Glutamatergic neuron (in vitro differentiated cells): ENCODE measurements around the gene MRPS9. TPM values are rescaled to one million over a fixed set of nuclear protein-coding genes. Genes with fewer than 3 reads are reported as not detected.

ENCODE experiments used
- DNase-seq: peaks from one replicate; pipeline ENCODE4 v3.0.0; 2022
- H3K27ac Mint-ChIP-seq: one replicate; pipeline ENCODE4 v1.8.0; 2020; ENCODE audit warnings: mild to moderate bottlenecking, mixed read lengths, inconsistent platforms; ENCODE audit not compliant: unreplicated experiment
- H3K27me3 Mint-ChIP-seq: one replicate; pipeline ENCODE4 v1.8.0; 2020; ENCODE audit warnings: mild to moderate bottlenecking, moderate library complexity, mixed read lengths, inconsistent platforms; ENCODE audit not compliant: unreplicated experiment
- H3K36me3 Mint-ChIP-seq: one replicate; pipeline ENCODE4 v1.8.0; 2020; ENCODE audit warnings: mild to moderate bottlenecking, mixed read lengths, inconsistent platforms; ENCODE audit not compliant: unreplicated experiment
- H3K4me1 Mint-ChIP-seq: one replicate; pipeline ENCODE4 v1.8.0; 2020; ENCODE audit warnings: mild to moderate bottlenecking, low read depth, mixed read lengths, inconsistent platforms; ENCODE audit not compliant: unreplicated experiment
- H3K4me3 Mint-ChIP-seq: one replicate; pipeline ENCODE4 v1.8.0; 2020; ENCODE audit warnings: mild to moderate bottlenecking, mixed read lengths, inconsistent platforms; ENCODE audit not compliant: unreplicated experiment
- H3K9me3 Mint-ChIP-seq: one replicate; pipeline ENCODE4 v1.8.0; 2020; ENCODE audit warnings: mild to moderate bottlenecking, moderate library complexity, mixed read lengths, inconsistent platforms; ENCODE audit not compliant: unreplicated experiment
- total RNA-seq: library from RNA; stranded (reverse); fragmentation: NEBNext Ultra II Directional; extraction: Animal tissue kit (Norgen Biotek cat#: 25700); gene quantifications from one replicate; pipeline ENCODE4 v1.2.1, GENCODE V29; 2021; ENCODE audit not compliant: unreplicated experiment
- TF ChIP-seq, protein P1 (sequence below): fragments of 200-600 bp; sonication (generic); IDR thresholded peaks from one replicate; pipeline ENCODE4 v1.5.0; 2021; ENCODE audit not compliant: partially characterized antibody, unreplicated experiment

Gene MRPS9
- total RNA-seq, 1 donor from 2014 or later, result 20.3 TPM

DNA sequence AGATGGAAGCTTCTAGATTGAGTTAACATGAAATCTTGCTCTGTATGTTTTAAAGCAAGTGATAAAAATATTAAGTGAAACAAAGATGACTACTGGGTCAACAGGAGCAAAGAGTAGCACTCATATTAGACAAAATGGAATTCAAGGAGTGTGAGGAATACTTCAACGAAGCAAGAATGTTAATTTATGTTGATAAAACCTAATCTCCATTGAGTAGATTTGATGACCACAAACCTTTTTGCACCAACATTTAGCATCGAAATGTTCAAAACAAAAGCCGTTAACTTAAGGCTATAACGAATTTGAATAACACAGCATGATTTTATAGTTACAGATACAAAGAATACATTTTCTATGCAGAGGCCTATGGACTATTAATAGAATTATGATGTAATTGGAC, 35.7 kb downstream of the MRPS9 start:
- TF ChIP-seq, protein P1, sequence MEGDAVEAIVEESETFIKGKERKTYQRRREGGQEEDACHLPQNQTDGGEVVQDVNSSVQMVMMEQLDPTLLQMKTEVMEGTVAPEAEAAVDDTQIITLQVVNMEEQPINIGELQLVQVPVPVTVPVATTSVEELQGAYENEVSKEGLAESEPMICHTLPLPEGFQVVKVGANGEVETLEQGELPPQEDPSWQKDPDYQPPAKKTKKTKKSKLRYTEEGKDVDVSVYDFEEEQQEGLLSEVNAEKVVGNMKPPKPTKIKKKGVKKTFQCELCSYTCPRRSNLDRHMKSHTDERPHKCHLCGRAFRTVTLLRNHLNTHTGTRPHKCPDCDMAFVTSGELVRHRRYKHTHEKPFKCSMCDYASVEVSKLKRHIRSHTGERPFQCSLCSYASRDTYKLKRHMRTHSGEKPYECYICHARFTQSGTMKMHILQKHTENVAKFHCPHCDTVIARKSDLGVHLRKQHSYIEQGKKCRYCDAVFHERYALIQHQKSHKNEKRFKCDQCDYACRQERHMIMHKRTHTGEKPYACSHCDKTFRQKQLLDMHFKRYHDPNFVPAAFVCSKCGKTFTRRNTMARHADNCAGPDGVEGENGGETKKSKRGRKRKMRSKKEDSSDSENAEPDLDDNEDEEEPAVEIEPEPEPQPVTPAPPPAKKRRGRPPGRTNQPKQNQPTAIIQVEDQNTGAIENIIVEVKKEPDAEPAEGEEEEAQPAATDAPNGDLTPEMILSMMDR, result no peak
- no peak overlapping the region for H3K27ac Mint-ChIP-seq
- H3K27me3 Mint-ChIP-seq, result no peaks in the 10 kb centered on the region
- H3K4me3 Mint-ChIP-seq, result no peak overlapping the region
- H3K9me3 Mint-ChIP-seq, result no peaks in the 10 kb centered on the region
- no peaks in the 10 kb centered on the region for H3K36me3 Mint-ChIP-seq
- DNase-seq, result no peak
- H3K4me1 Mint-ChIP-seq, result peaks cover 12% of the 10 kb centered on the region

DNA sequence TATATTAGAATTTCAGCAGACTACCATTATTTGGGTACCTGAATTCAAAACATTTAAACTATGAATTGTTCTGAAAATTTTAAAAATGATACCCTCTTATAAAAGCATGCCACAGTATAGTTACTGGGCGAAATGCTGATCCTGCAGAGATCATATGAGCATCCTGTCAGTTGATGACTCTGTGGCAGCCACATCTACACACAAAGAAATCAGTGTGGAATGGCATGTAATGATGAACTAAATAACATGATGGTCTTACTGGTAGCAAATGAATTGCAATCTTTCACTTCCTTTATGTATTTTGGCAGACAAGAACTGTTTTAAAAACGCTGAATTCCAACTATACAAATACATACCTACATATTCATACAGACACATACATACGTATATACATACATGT, 38.3 kb downstream of the MRPS9 start:
- Mint-ChIP-seq H3K4me3 (no peak overlapping the region), H3K4me1 (peaks cover 20% of the 10 kb centered on the region), H3K36me3 (no peaks in the 10 kb centered on the region), H3K27me3 (no peaks in the 10 kb centered on the region), H3K9me3 (no peaks in the 10 kb centered on the region), H3K27ac (no peak overlapping the region)
- TF ChIP-seq, protein P1, result no peak
- no peak for DNase-seq

DNA sequence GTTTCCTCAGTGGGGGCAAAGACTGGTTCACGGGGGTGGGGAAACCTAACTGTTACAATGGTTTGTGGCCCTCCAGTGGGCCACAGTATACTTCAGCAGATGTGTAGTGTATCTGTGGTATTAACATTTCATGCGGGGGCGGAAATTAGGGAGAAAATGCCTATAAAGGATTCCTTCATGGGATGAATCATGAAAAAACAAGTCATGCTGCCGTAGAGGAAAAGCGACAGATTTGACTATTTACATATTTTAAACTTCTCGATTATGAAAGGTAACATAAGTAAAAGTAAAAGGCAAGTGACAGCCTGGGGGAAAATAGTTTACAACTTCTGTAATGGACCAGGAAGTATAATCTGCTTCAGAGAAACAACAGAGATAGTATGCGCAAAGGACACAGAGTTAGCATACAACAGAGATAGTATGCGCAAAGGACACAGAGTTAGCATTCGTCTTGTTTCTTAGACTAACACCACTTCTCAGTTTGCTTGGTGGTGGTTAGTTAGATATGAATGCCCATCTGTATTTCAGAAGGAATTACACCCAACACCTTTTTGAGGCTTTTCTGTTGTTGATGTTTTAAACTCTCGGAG, 41.1 kb downstream of the MRPS9 start:
- no peaks in the 10 kb centered on the region for H3K9me3 Mint-ChIP-seq
- TF ChIP-seq, protein P1, result no peak

DNA sequence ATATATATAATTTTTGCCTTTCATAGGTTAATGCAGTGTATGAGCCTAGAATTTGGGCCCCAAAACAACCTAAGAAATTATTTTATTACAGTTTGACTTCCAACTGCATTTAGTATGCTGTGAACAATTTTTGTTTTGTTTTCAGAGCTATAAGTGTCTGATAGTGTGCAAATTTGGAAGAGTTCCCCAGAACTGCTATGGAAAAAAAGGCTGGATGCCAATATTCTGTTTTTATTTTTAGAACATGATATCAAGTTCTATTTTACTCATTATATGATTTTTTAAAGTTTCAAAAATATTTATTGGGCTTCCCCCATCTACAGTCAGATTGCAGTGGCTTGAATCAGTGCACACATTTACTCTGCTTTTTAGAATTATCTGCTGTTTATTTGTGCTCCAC, 42.6 kb downstream of the MRPS9 start:
- Mint-ChIP-seq H3K9me3 (no peaks in the 10 kb centered on the region), H3K4me1 (peaks cover 28% of the 10 kb centered on the region), H3K27ac (peak overlapping the region; percentile 90), H3K36me3 (no peaks in the 10 kb centered on the region), H3K4me3 (peak overlapping the region; percentile 68), H3K27me3 (no peaks in the 10 kb centered on the region)
- DNase-seq, result no peak
- TF ChIP-seq, protein P1, result no peak

More for the DNA sequence above, 41.1 kb downstream of the MRPS9 start:
- no peak overlapping the region for H3K4me3 Mint-ChIP-seq
- H3K36me3 Mint-ChIP-seq, result no peaks in the 10 kb centered on the region
- no peak for DNase-seq
- no peaks in the 10 kb centered on the region for H3K27me3 Mint-ChIP-seq
- H3K4me1 Mint-ChIP-seq, result peaks cover 28% of the 10 kb centered on the region
- peak overlapping the region; percentile 28 for H3K27ac Mint-ChIP-seq

DNA sequence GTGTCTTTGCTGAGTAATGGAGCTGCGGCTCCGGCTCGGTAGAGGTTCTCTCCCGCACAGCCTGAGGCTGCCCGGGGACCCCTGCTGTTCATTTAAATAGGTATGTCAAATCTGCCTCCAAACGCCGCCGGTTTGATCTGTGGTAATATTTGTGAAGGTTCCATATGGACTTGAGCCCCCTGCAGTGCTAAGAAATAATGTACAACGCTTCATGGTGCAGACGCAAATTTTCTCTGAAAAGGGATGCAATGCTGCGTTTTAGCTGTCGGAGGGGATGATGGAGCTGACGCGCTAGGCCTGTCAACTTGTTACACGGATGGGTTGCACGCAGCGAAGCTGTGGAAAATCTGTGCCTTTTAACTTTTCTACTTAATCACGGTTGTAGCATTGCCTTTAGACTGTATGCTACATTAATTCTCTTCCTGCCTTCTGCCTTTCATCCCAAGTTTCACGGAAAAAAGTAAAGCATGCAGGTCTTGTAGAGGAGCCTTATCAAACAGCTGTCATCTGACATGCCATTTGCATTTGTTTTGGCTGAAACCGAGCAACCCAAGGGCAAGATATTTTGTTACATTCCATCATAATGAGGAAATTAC, 43.2 kb downstream of the MRPS9 start:
- peaks cover 28% of the 10 kb centered on the region for H3K4me1 Mint-ChIP-seq
- H3K4me3 Mint-ChIP-seq, result peak overlapping the region; percentile 68
- DNase-seq, result peak; percentile 58
- no peaks in the 10 kb centered on the region for H3K36me3 Mint-ChIP-seq
- H3K27ac Mint-ChIP-seq, result peak overlapping the region; percentile 90
- H3K27me3 Mint-ChIP-seq, result no peaks in the 10 kb centered on the region
- H3K9me3 Mint-ChIP-seq, result no peaks in the 10 kb centered on the region
- TF ChIP-seq, protein P1, result no peak
